Suprapubic skin (tissue), 4 donors: ENCODE measurements around the gene NES. TPM values are rescaled to one million over a fixed set of nuclear protein-coding genes. Genes with fewer than 3 reads are reported as not detected.

Source experiments
- DNase-seq, 2 donors: peaks; one replicate each; pipeline ENCODE4 v3.0.0-alpha.2; 2019; ENCODE audit warnings: low spot score in 2 of 2
- H3K27ac ChIP-seq: fragments of 200-600 bp; sonication (generic); one replicate; pipeline ENCODE4 v1.5.1; 2019
- H3K27me3 ChIP-seq: fragments of 200-600 bp; sonication (generic); one replicate; pipeline ENCODE4 v1.5.1; 2019
- H3K36me3 ChIP-seq: fragments of 200-600 bp; sonication (generic); one replicate; pipeline ENCODE4 v1.5.1; 2019
- H3K4me1 ChIP-seq: fragments of 200-600 bp; sonication (generic); one replicate; pipeline ENCODE4 v1.5.1; 2019
- H3K4me3 ChIP-seq: fragments of 200-600 bp; sonication (generic); one replicate; pipeline ENCODE4 v1.5.1; 2019; ENCODE audit warnings: mild to moderate bottlenecking
- H3K9me3 ChIP-seq: fragments of 200-600 bp; sonication (generic); one replicate; pipeline ENCODE4 v1.5.1; 2019
- CTCF ChIP-seq, 2 donors: fragments of 200-600 bp in 1 of 2; fragments of 450-650 bp in 1 of 2; sonication (generic) in 1 of 2; IDR thresholded peaks; one replicate each; pipeline ENCODE4 v1.5.1; 2016 to 2019; ENCODE audit warnings: antibody characterized with exemption in 2 of 2, mild to moderate bottlenecking in 1 of 2, moderate library complexity in 1 of 2
- EP300 ChIP-seq: sonication (generic); formaldehyde crosslinking; IDR thresholded peaks from one replicate; pipeline ENCODE4 v1.6.1; 2017; ENCODE audit warnings: antibody characterized with exemption
- POLR2A ChIP-seq, 2 donors: fragments of 450-650 bp; IDR thresholded peaks; one replicate each; pipeline ENCODE4 v1.6.1; 2017; ENCODE audit warnings: antibody characterized with exemption in 2 of 2, mild to moderate bottlenecking in 2 of 2, moderate library complexity in 2 of 2
- POLR2AphosphoS5 ChIP-seq, 3 donors: sonication (generic); formaldehyde crosslinking; IDR thresholded peaks; one replicate each; pipeline ENCODE4 v1.6.1; 2017; ENCODE audit warnings: antibody characterized with exemption in 3 of 3
- WGBS: methylation state at CpG from one replicate; pipeline ENCODE4 v1.1.5; 2018; 5-methylcytosine and 5-hydroxymethylcytosine counted together
- total RNA-seq, 4 donors: library from RNA; depleted of rRNA; stranded (reverse); fragments of >200 nt; gene quantifications; one replicate each; pipeline ENCODE4 v1.1.0, GENCODE V29; 2016

NES gene
- total RNA-seq, 4 donors from 2014 or later: 1.9 to 7.4 (median 4.8) TPM

GRCh38 chr1:156717351-156717750, 40.1 kb upstream of the NES start:
- TF ChIP-seq CTCF (IDR thresholded peaks at IDR 0.05) (no peak), EP300 (no peak), POLR2A (IDR thresholded peaks at IDR 0.05) (no peak), POLR2AphosphoS5 (IDR thresholded peaks at IDR 0.05) (no peak)
- Histone ChIP-seq H3K4me3 (no peak overlapping the region), H3K36me3 (peaks cover 14% of the 10 kb centered on the region), H3K27ac (no peak overlapping the region), H3K9me3 (no peaks in the 10 kb centered on the region), H3K4me1 (peaks cover 14% of the 10 kb centered on the region), H3K27me3 (no peaks in the 10 kb centered on the region)
- DNase-seq: no peak
- 56% methylated on average over 3 of the region's 4 CpGs for WGBS

GRCh38 chr1:156714830-156715229, 37.6 kb upstream of the NES start:
- Histone ChIP-seq H3K36me3 (no peaks in the 10 kb centered on the region), H3K27me3 (no peaks in the 10 kb centered on the region), H3K9me3 (no peaks in the 10 kb centered on the region), H3K4me3 (no peak overlapping the region), H3K4me1 (peaks cover 38% of the 10 kb centered on the region), H3K27ac (no peak overlapping the region)
- DNase-seq: no peak
- no peak for TF ChIP-seq CTCF (IDR thresholded peaks at IDR 0.05)
- no peak for TF ChIP-seq POLR2AphosphoS5 (IDR thresholded peaks at IDR 0.05)
- TF ChIP-seq POLR2A (IDR thresholded peaks at IDR 0.05): no peak
- TF ChIP-seq EP300: no peak
- 78% methylated on average over 3 of the region's 3 CpGs for WGBS

- Histone ChIP-seq H3K36me3 (no peaks in the 10 kb centered on the region), H3K4me1 (peaks cover 59% of the 10 kb centered on the region), H3K27ac (peak overlapping the region; percentile 56), H3K4me3 (no peak overlapping the region), H3K27me3 (no peaks in the 10 kb centered on the region), H3K9me3 (no peaks in the 10 kb centered on the region)
- WGBS: 19% methylated on average over 3 of the region's 3 CpGs
- no peak for DNase-seq
- TF ChIP-seq CTCF (IDR thresholded peaks at IDR 0.05): no peak
- TF ChIP-seq POLR2A (IDR thresholded peaks at IDR 0.05): no peak
- no peak for TF ChIP-seq POLR2AphosphoS5 (IDR thresholded peaks at IDR 0.05)
- no peak for TF ChIP-seq EP300
Observed at GRCh38 chr1:156712626-156713025, 35.4 kb upstream of the NES start.

- DNase-seq: no peak
- WGBS: 72% methylated on average over 8 of the region's 9 CpGs
- Histone ChIP-seq H3K9me3 (no peaks in the 10 kb centered on the region), H3K27ac (peak overlapping the region; percentile 30), H3K36me3 (no peaks in the 10 kb centered on the region), H3K4me1 (peaks cover 70% of the 10 kb centered on the region), H3K27me3 (no peaks in the 10 kb centered on the region), H3K4me3 (no peak overlapping the region)
- no peak for TF ChIP-seq POLR2A (IDR thresholded peaks at IDR 0.05)
- no peak for TF ChIP-seq POLR2AphosphoS5 (IDR thresholded peaks at IDR 0.05)
- no peak for TF ChIP-seq EP300
- no peak for TF ChIP-seq CTCF (IDR thresholded peaks at IDR 0.05)
Observed at GRCh38 chr1:156711011-156711817, 34.0 kb upstream of the NES start.

- 16% methylated on average over 11 of the region's 11 CpGs for WGBS
- peak; percentile 83 to 88 for DNase-seq
- H3K4me1 ChIP-seq: peaks cover 83% of the 10 kb centered on the region
Observed at GRCh38 chr1:156709757-156710489, 32.7 kb upstream of the NES start.

More at GRCh38 chr1:156709757-156710489, 32.7 kb upstream of the NES start:
- Histone ChIP-seq H3K27me3 (no peaks in the 10 kb centered on the region), H3K4me3 (no peak overlapping the region), H3K27ac (peak overlapping the region; percentile 73), H3K36me3 (no peaks in the 10 kb centered on the region), H3K9me3 (no peaks in the 10 kb centered on the region)
- TF ChIP-seq CTCF (IDR thresholded peaks at IDR 0.05) (no peak), POLR2A (IDR thresholded peaks at IDR 0.05) (no peak), POLR2AphosphoS5 (IDR thresholded peaks at IDR 0.05) (peak in 1 of 3 donors; percentile 44)
